HEK293T (cell line): ENCODE measurements around the gene CIDEB.

Experiments
- ARNT ChIP-seq: fragments of 450-650 bp; IDR thresholded peaks from 2 replicates; pipeline ENCODE4 v1.6.1; 2017; ENCODE audit warnings: mild to moderate bottlenecking
- BHLHE40 ChIP-seq: fragments of 450-650 bp; IDR thresholded peaks from 2 replicates; pipeline ENCODE4 v1.6.1; 2016; ENCODE audit warnings: mild to moderate bottlenecking, moderate library complexity, borderline replicate concordance
- CTBP1 ChIP-seq: fragments of 450-650 bp; IDR thresholded peaks from 2 replicates; pipeline ENCODE4 v1.6.1; 2016; ENCODE audit warnings: borderline replicate concordance
- FOXA1 ChIP-seq: fragments of 450-650 bp; IDR thresholded peaks from 2 replicates; pipeline ENCODE4 v1.6.1; 2016; ENCODE audit warnings: mild to moderate bottlenecking
- FOXK2 ChIP-seq: fragments of 450-650 bp; IDR thresholded peaks from 2 replicates; pipeline ENCODE4 v1.6.1; 2016; ENCODE audit warnings: mild to moderate bottlenecking
- NFRKB ChIP-seq: fragments of 450-650 bp; IDR thresholded peaks from 2 replicates; pipeline ENCODE4 v1.6.1; 2016; ENCODE audit warnings: mild to moderate bottlenecking, moderate library complexity
- SP1 ChIP-seq: fragments of 450-650 bp; IDR thresholded peaks from 2 replicates; pipeline ENCODE4 v1.6.1; 2017
- SUZ12 ChIP-seq: fragments of 450-650 bp; IDR thresholded peaks from 2 replicates; pipeline ENCODE4 v1.6.1; 2016; ENCODE audit warnings: mild to moderate bottlenecking
- TARDBP ChIP-seq: fragments of 450-650 bp; IDR thresholded peaks from 2 replicates; pipeline ENCODE4 v1.6.1; 2016
- ZNF384 ChIP-seq: fragments of 450-650 bp; IDR thresholded peaks from 2 replicates; pipeline ENCODE4 v1.6.1; 2016

GRCh38 chr14:24332268-24332993 is 24.7 kb upstream of the CIDEB start:
- TF ChIP-seq ZNF384 (no peak; the same call in 1 of the 2 replicates), BHLHE40 (no peak), NFRKB (no peak), SP1 (no peak), FOXK2 (no peak), TARDBP (no peak), CTBP1 (no peak), ARNT (no peak), FOXA1 (no peak), SUZ12 (no peak)
